Measurements from ENCODE around the gene GREB1. TPM values are rescaled to one million over a fixed set of nuclear protein-coding genes. Genes with fewer than 3 reads are reported as not detected.
"Not testable (repeated sequence)": the region's sequence is repeated elsewhere in the genome, so short reads cannot be mapped to it uniquely, and the experiment has no call there.

Gene GREB1
- total RNA-seq, 1 experiment from 2014 or later = 6.2 TPM

GRCh38 chr2:11659851-11660250 is 126.0 kb downstream of the GREB1 start:
- ATAC-seq = no peak
- no peak overlapping the region for H2AFZ ChIP-seq (ENCODE audit: low read depth, low read length, poor library complexity, severe bottlenecking)
- H3K27ac ChIP-seq (ENCODE audit: low read depth, low read length) = no peak overlapping the region
- H3K36me3 ChIP-seq (ENCODE audit: control insufficient read depth in 1 of 2, insufficient read depth in 2 of 2, low read length in 2 of 2) = no peaks in the 10 kb centered on the region
- no peaks in the 10 kb centered on the region; the same call in 1 of the 2 replicates for H3K27me3 ChIP-seq (ENCODE audit: insufficient read depth, low read length)
- H3K4me2 ChIP-seq (ENCODE audit: low read length) = no peak overlapping the region
- no peaks in the 10 kb centered on the region for H4K20me1 ChIP-seq (ENCODE audit: insufficient read depth)
- H3K4me1 ChIP-seq (ENCODE audit: control insufficient read depth in 1 of 2, insufficient read depth in 2 of 2, low read length in 2 of 2) = no peaks in the 10 kb centered on the region
- CTCF ChIA-PET = no interaction called here
- H3K79me2 ChIP-seq (ENCODE audit: insufficient read depth, low read length) = no peaks in the 10 kb centered on the region
- no peak for TF ChIP-seq ZNF274 (IDR thresholded peaks at IDR 0.05; ENCODE audit: low read depth, low read length)
- TF ChIP-seq EZH2 (IDR thresholded peaks at IDR 0.05) = no peak
- no peak for TF ChIP-seq EZH2phosphoT487 (IDR thresholded peaks at IDR 0.05; ENCODE audit: borderline replicate concordance)
- TF ChIP-seq CTCF (IDR thresholded peaks at IDR 0.05 in 2 of 3, conservative IDR thresholded peaks at IDR 0.05 in 1 of 3; ENCODE audit: borderline replicate concordance in 1 of 3, insufficient read depth in 1 of 3, low read depth in 2 of 3, low read length in 2 of 3) = no peak
- TF ChIP-seq CBX3 (IDR thresholded peaks at IDR 0.05; ENCODE audit: low read depth) = no peak
- no peak for TF ChIP-seq RAD21 (IDR thresholded peaks at IDR 0.05; ENCODE audit: low read depth)
- TF ChIP-seq ELF1 (IDR thresholded peaks at IDR 0.05; ENCODE audit: borderline replicate concordance, low read depth) = no peak
- no peak for TF ChIP-seq ZFX (IDR thresholded peaks at IDR 0.05)
- TF ChIP-seq SP1 (IDR thresholded peaks at IDR 0.05; ENCODE audit: low read depth) = no peak
- no peak for TF ChIP-seq YY1 (IDR thresholded peaks at IDR 0.05; ENCODE audit: extremely low read depth, insufficient replicate concordance, low read depth, low read length)
- no peak for TF ChIP-seq POLR2A (IDR thresholded peaks at IDR 0.05; ENCODE audit: borderline replicate concordance, extremely low read depth, insufficient read depth, insufficient read length)
- no peak for TF ChIP-seq FOSL1 (IDR thresholded peaks at IDR 0.05; ENCODE audit: low read depth)
- TF ChIP-seq SRF (IDR thresholded peaks at IDR 0.05; ENCODE audit: low read depth) = no peak
- no peak for TF ChIP-seq TCF7L2 (IDR thresholded peaks at IDR 0.05; ENCODE audit: borderline replicate concordance, extremely low read depth, insufficient read depth, insufficient read length)
- TF ChIP-seq ZBTB33 (IDR thresholded peaks at IDR 0.05; ENCODE audit: extremely low read depth, insufficient replicate concordance, low read length) = no peak
- no peak for TF ChIP-seq MAX (IDR thresholded peaks at IDR 0.05)
- TF ChIP-seq ATF3 (IDR thresholded peaks at IDR 0.05) = no peak
- no peak overlapping the region for H3K4me3 ChIP-seq (replicated peaks in 1 of 2; ENCODE audit: low read depth in 1 of 2, low read length in 2 of 2)
- intact Hi-C loops (cut with micrococcal nuclease) = no loop called here
- DNase-seq (ENCODE audit: low read depth, low spot score) = no peak
- no peaks in the 10 kb centered on the region for H3K9me2 ChIP-seq (ENCODE audit: insufficient read depth)
- POLR2A ChIA-PET = no interaction called here
- H3K9me3 ChIP-seq (ENCODE audit: control insufficient read depth in 1 of 2, insufficient read depth in 1 of 2, low read depth in 1 of 2, low read length in 2 of 2) = peaks cover 0 to 10% of the 10 kb centered on the region in 2 experiments; a peak in 2 of 4 replicates
- RAD21 ChIA-PET (ENCODE audit: low non-redundant PET in 1 of 2, low total read pairs in 2 of 2, uncharacterized antibody in 2 of 2, unreplicated experiment in 2 of 2) = no interaction called here
- BruUV-seq (replicated peaks) = no TSS peak
- H3K9ac ChIP-seq (ENCODE audit: low read length) = no peak overlapping the region

- H3K36me3 ChIP-seq (ENCODE audit: control insufficient read depth in 1 of 2, insufficient read depth in 2 of 2, low read length in 2 of 2); H3K4me2 ChIP-seq (ENCODE audit: low read length); H3K79me2 ChIP-seq (ENCODE audit: insufficient read depth, low read length); BruUV-seq (replicated peaks); H3K9me2 ChIP-seq (ENCODE audit: insufficient read depth); POLR2A ChIA-PET; DNase-seq (ENCODE audit: low read depth, low spot score); intact Hi-C loops (cut with micrococcal nuclease); CTCF ChIA-PET; H3K27ac ChIP-seq (ENCODE audit: low read depth, low read length); RAD21 ChIA-PET (ENCODE audit: low non-redundant PET in 1 of 2, low total read pairs in 2 of 2, uncharacterized antibody in 2 of 2, unreplicated experiment in 2 of 2); H3K4me3 ChIP-seq (replicated peaks in 1 of 2; ENCODE audit: low read depth in 1 of 2, low read length in 2 of 2); H3K27me3 ChIP-seq (ENCODE audit: insufficient read depth, low read length); H3K4me1 ChIP-seq (ENCODE audit: control insufficient read depth in 1 of 2, insufficient read depth in 2 of 2, low read length in 2 of 2); H4K20me1 ChIP-seq (ENCODE audit: insufficient read depth); ATAC-seq; H2AFZ ChIP-seq (ENCODE audit: low read depth, low read length, poor library complexity, severe bottlenecking); H3K9ac ChIP-seq (ENCODE audit: low read length): not testable (repeated sequence)
- H3K9me3 ChIP-seq (ENCODE audit: control insufficient read depth in 1 of 2, insufficient read depth in 1 of 2, low read depth in 1 of 2, low read length in 2 of 2) = peaks cover 0 to 10% of the 10 kb centered on the region in 2 experiments; a peak in 2 of 4 replicates
These were observed 126.6 kb downstream of the GREB1 start for GRCh38 chr2:11660396-11660795.
